ENCODE data around the gene KLRK1. TPM values are rescaled to one million over a fixed set of nuclear protein-coding genes. Genes with fewer than 3 reads are reported as not detected.
A peak's percentile ranks its signal among the peaks of the same experiment; 100 is the strongest.
"Not testable (repeated sequence)": the region's sequence is repeated elsewhere in the genome, so short reads cannot be mapped to it uniquely, and the experiment has no call there.

KLRK1 gene
- total and polyA plus RNA-seq, 4 donors = 1.6 to 5.7 (median 3.4) TPM

DNA sequence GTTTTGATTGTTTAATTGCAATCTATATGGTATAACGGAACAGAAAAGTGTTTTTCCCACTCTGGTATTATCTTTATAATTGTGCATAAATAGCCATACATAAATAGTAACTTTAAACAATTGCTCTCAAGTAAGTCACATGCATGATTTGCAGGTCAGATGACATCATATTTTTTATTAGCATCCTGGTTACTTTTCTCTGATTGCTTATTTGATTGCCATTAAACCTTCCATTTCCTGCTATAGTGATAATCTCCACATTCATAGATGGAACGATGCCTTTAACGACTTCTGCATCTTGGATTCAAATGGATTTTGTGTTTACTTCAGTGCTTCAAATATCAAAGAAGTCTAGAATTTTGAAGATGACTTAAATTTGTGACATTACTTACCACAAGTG is 3.5 kb upstream of the KLRK1 start:
- WGBS, 2 donors = 50 to 69% methylated on average over 3 of the region's 3 CpGs
- TF ChIP-seq, protein P1, sequence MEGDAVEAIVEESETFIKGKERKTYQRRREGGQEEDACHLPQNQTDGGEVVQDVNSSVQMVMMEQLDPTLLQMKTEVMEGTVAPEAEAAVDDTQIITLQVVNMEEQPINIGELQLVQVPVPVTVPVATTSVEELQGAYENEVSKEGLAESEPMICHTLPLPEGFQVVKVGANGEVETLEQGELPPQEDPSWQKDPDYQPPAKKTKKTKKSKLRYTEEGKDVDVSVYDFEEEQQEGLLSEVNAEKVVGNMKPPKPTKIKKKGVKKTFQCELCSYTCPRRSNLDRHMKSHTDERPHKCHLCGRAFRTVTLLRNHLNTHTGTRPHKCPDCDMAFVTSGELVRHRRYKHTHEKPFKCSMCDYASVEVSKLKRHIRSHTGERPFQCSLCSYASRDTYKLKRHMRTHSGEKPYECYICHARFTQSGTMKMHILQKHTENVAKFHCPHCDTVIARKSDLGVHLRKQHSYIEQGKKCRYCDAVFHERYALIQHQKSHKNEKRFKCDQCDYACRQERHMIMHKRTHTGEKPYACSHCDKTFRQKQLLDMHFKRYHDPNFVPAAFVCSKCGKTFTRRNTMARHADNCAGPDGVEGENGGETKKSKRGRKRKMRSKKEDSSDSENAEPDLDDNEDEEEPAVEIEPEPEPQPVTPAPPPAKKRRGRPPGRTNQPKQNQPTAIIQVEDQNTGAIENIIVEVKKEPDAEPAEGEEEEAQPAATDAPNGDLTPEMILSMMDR (IDR thresholded peaks at IDR 0.05; ENCODE audit: control extremely low read depth, extremely low read depth) = no peak
- Histone ChIP-seq H3K9me3 (ENCODE audit: control insufficient read depth in 4 of 4, insufficient read depth in 3 of 4, low read length in 3 of 4) (no peaks in the 10 kb centered on the region), H3K27ac (ENCODE audit: low read depth in 1 of 2, low read length in 1 of 2) (no peak overlapping the region), H3K36me3 (ENCODE audit: control insufficient read depth in 4 of 4, insufficient read depth in 4 of 4, low read length in 4 of 4) (no peaks in the 10 kb centered on the region), H3K27me3 (ENCODE audit: control insufficient read depth in 3 of 3, insufficient read depth in 3 of 3, low read length in 2 of 3) (no peaks in the 10 kb centered on the region), H3K9ac (ENCODE audit: insufficient read depth in 1 of 2, low read length in 2 of 2) (no peak overlapping the region), H3K4me1 (ENCODE audit: control insufficient read depth in 5 of 5, insufficient read depth in 5 of 5, low read length in 5 of 5) (peaks cover 0 to 5% (median 2%) of the 10 kb centered on the region in 5 donors), H3K4me3 (no peak overlapping the region)
- no peak for DNase-seq
- ATAC-seq (ENCODE audit: insufficient read depth, low FRiP score) = no peak

DNA sequence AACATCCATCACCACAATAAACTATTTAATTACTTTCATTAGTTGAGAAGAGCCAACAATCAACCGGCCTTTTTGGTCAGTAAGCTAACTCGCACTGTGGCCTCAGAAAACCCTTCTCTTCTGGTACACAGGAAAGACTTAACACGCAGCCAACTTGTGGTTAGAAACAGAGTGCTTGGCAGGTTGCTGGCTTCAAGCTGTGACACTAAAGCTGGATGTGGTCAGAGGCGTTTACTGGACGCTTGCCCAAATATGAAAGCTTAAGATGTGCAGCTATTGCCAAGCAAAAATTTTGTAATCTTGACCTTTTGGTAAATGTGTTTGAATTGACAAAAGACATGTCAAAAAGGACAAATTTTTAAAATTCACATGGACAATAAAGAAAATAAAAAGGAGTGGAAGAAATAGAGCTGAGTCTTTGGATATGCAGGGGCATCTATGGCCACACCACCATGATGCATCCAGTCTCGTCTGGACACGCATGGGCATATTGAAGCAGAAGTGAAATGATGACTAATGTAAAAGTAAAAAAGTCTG is 2.6 kb upstream of the KLRK1 start:
- Histone ChIP-seq H3K27ac (ENCODE audit: low read depth in 1 of 2, low read length in 1 of 2) (no peak overlapping the region), H3K9ac (ENCODE audit: insufficient read depth in 1 of 2, low read length in 2 of 2) (no peak overlapping the region), H3K27me3 (ENCODE audit: control insufficient read depth in 3 of 3, insufficient read depth in 3 of 3, low read length in 2 of 3) (no peaks in the 10 kb centered on the region), H3K9me3 (ENCODE audit: control insufficient read depth in 4 of 4, insufficient read depth in 3 of 4, low read length in 3 of 4) (no peaks in the 10 kb centered on the region), H3K4me3 (no peak overlapping the region), H3K36me3 (ENCODE audit: control insufficient read depth in 4 of 4, insufficient read depth in 4 of 4, low read length in 4 of 4) (no peaks in the 10 kb centered on the region), H3K4me1 (ENCODE audit: control insufficient read depth in 5 of 5, insufficient read depth in 5 of 5, low read length in 5 of 5) (peaks cover 0 to 5% (median 2%) of the 10 kb centered on the region in 5 donors)
- peak; percentile 75 to 86 (median 86) for DNase-seq
- 15 to 26% methylated on average over 7 of the region's 7 CpGs for WGBS, 2 donors
- peak; percentile 68 for ATAC-seq (ENCODE audit: insufficient read depth, low FRiP score)
- TF ChIP-seq, protein P1 (IDR thresholded peaks at IDR 0.05; ENCODE audit: control extremely low read depth, extremely low read depth) = no peak

DNA sequence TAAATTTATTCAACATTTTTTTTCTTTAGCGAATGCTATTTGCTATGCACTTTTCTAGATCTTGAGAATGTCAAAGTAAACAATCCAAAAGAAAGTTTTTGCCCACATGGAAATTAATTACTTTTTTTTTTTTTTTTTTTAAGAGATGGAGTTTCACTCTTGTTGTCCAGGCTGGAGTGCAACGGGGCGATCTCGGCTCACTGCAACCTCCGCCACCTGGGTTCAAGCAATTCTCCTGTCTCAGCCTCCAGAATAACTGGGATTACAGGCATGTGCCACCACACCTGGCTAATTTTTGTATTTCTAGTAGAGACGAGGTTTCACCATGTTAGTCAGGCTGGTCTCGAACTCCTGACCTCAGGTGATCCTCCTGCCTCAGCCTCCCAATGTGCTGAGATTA is 1.1 kb upstream of the KLRK1 start:
- H3K36me3 ChIP-seq (ENCODE audit: control insufficient read depth in 4 of 4, insufficient read depth in 4 of 4, low read length in 4 of 4); H3K9ac ChIP-seq (ENCODE audit: insufficient read depth in 1 of 2, low read length in 2 of 2); H3K27me3 ChIP-seq (ENCODE audit: control insufficient read depth in 3 of 3, insufficient read depth in 3 of 3, low read length in 2 of 3); H3K9me3 ChIP-seq (ENCODE audit: control insufficient read depth in 4 of 4, insufficient read depth in 3 of 4, low read length in 3 of 4); H3K4me3 ChIP-seq; DNase-seq; ATAC-seq (ENCODE audit: insufficient read depth, low FRiP score); H3K4me1 ChIP-seq (ENCODE audit: control insufficient read depth in 5 of 5, insufficient read depth in 5 of 5, low read length in 5 of 5); H3K27ac ChIP-seq (ENCODE audit: low read depth in 1 of 2, low read length in 1 of 2): not testable (repeated sequence)
- 88 to 90% methylated on average over 7 of the region's 7 CpGs for WGBS, 2 donors

DNA sequence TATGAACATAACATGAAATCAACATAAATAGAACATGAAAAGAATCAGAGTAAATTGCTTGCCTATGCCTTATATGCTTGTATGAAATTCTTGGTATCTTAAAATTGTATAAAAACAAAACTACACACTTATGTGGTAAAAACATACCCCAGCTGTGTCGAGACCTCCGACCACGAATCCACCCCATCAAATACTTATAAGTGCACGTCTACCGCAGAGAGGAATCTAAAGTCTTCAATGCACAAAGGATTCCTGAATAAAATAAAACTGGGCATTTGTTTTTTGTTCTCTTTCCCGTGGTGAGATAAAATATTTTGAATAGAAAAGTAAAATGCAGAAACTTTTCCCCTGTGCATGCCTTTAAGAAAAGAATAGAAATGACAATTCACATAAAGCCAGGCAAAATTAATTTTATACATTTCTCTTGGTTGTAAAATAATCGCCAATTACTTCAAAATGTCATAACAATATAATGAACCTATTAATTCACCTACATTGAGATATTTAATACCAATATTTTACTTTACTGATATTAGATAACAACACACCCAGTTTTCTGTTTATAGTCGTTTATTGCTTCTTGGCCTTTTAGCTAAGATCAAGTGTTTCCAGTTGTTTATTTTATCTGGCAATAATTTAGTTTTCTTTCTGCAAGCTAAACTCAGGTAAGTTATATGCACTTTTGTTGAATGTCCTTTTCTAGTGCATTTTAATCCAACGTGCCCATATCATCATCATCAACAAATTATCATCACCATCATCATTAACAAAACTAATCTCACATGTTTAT is 1.0 kb downstream of the KLRK1 start:
- Histone ChIP-seq H3K4me3 (no peak overlapping the region), H3K36me3 (ENCODE audit: control insufficient read depth in 4 of 4, insufficient read depth in 4 of 4, low read length in 4 of 4) (no peaks in the 10 kb centered on the region), H3K27ac (ENCODE audit: low read depth in 1 of 2, low read length in 1 of 2) (no peak overlapping the region), H3K9me3 (ENCODE audit: control insufficient read depth in 4 of 4, insufficient read depth in 3 of 4, low read length in 3 of 4) (no peaks in the 10 kb centered on the region), H3K4me1 (ENCODE audit: control insufficient read depth in 5 of 5, insufficient read depth in 5 of 5, low read length in 5 of 5) (peaks cover 0 to 2% (median 0%) of the 10 kb centered on the region in 5 donors), H3K27me3 (ENCODE audit: control insufficient read depth in 3 of 3, insufficient read depth in 3 of 3, low read length in 2 of 3) (no peaks in the 10 kb centered on the region), H3K9ac (ENCODE audit: insufficient read depth in 1 of 2, low read length in 2 of 2) (no peak overlapping the region)
- DNase-seq (peak in 2 of 3 donors; percentile 64 to 72), ATAC-seq (ENCODE audit: insufficient read depth, low FRiP score) (no peak)
- TF ChIP-seq, protein P1 (IDR thresholded peaks at IDR 0.05; ENCODE audit: control extremely low read depth, extremely low read depth) = no peak
- 74 to 84% methylated on average over 9 of the region's 9 CpGs for WGBS, 2 donors

DNA sequence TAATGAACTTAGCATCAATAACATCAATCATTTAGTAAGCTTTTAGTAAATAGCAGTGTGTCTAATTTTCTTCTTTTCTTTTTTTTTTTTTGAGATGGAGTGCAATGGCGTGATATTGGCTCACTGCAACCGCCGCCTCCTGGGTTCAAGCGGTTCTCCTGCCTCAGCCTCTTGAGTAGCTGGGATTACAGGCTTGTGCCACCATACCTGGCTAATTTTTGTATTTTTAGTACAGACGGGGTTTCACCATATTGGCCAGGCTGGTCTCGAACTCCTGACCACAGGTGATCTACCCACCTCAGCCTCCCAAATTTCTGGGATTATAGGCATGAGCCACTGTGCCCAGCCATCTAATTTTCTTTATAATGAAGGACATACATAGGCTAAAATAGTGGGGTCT is 2.3 kb downstream of the KLRK1 start:
- not testable (repeated sequence) for H3K27ac ChIP-seq (ENCODE audit: low read depth in 1 of 2, low read length in 1 of 2); ATAC-seq (ENCODE audit: insufficient read depth, low FRiP score); DNase-seq; H3K9ac ChIP-seq (ENCODE audit: insufficient read depth in 1 of 2, low read length in 2 of 2); H3K27me3 ChIP-seq (ENCODE audit: control insufficient read depth in 3 of 3, insufficient read depth in 3 of 3, low read length in 2 of 3); H3K9me3 ChIP-seq (ENCODE audit: control insufficient read depth in 4 of 4, insufficient read depth in 3 of 4, low read length in 3 of 4); H3K36me3 ChIP-seq (ENCODE audit: control insufficient read depth in 4 of 4, insufficient read depth in 4 of 4, low read length in 4 of 4); H3K4me3 ChIP-seq; H3K4me1 ChIP-seq (ENCODE audit: control insufficient read depth in 5 of 5, insufficient read depth in 5 of 5, low read length in 5 of 5)
- WGBS, 2 donors = 90% methylated on average over 6 of the region's 6 CpGs
